SH-SY5Y (cell line): Measurements from ENCODE around the gene MAP1LC3B2.

Experiments
- GATA2 ChIP-seq: IDR thresholded peaks from 2 replicates; pipeline ENCODE4 v1.6.1; 2011; ENCODE audit warnings: mild to moderate bottlenecking, low read depth, low read length
- GATA3 ChIP-seq: IDR thresholded peaks from 2 replicates; pipeline ENCODE4 v1.6.1; 2011; ENCODE audit warnings: low read depth, mild to moderate bottlenecking, low read length, moderate library complexity

- no peak for TF ChIP-seq GATA3
- no peak for TF ChIP-seq GATA2
These were observed 33.7 kb upstream of the MAP1LC3B2 start for GRCh38 chr12:116525418-116526001.
